K562 (cell line): ENCODE results near the gene REEP6. TPM values are rescaled to one million over a fixed set of nuclear protein-coding genes. Genes with fewer than 3 reads are reported as not detected.

Experiments
- CAMTA2 ChIP-seq: fragments of 250-450 bp; sonication (Bioruptor Pico); conservative IDR thresholded peaks from 2 replicates; pipeline ENCODE4 v1.5.1; 2022
- FOS ChIP-seq: IDR thresholded peaks from 3 replicates; pipeline ENCODE4 v1.6.1; 2011; ENCODE audit not compliant: insufficient read length; ENCODE audit errors: extremely low read depth
- HMG20B ChIP-seq: fragments of 250-450 bp; sonication (Bioruptor Pico); IDR thresholded peaks from 2 replicates; pipeline ENCODE4 v1.5.0; 2021; ENCODE audit warnings: mild to moderate bottlenecking
- PATZ1 ChIP-seq: fragments of 250-450 bp; sonication (Bioruptor Pico); IDR thresholded peaks from 2 replicates; pipeline ENCODE4 v1.5.0; 2020; ENCODE audit warnings: mild to moderate bottlenecking, borderline replicate concordance
- PCBP2 ChIP-seq: fragments of 200-400 bp; formaldehyde crosslinking; IDR thresholded peaks from 2 replicates; pipeline ENCODE4 v1.6.1; 2018; ENCODE audit warnings: low read length, low read depth, mild to moderate bottlenecking, moderate library complexity; ENCODE audit not compliant: poor library complexity, severe bottlenecking
- PHF20 ChIP-seq: fragments of 450-650 bp; IDR thresholded peaks from 2 replicates; pipeline ENCODE4 v1.6.1; 2018; ENCODE audit not compliant: partially characterized antibody
- PPARD ChIP-seq: fragments of 250-450 bp; sonication (Bioruptor Pico); IDR thresholded peaks from 2 replicates; pipeline ENCODE4 v1.8.0; 2022; ENCODE audit warnings: inconsistent platforms, mild to moderate bottlenecking, moderate library complexity
- RERE ChIP-seq: sonication (generic); formaldehyde crosslinking; IDR thresholded peaks from 2 replicates; pipeline ENCODE4 v1.8.0; 2023; ENCODE audit warnings: missing genetic modification reagents, mild to moderate bottlenecking, borderline replicate concordance
- SPI1 ChIP-seq: IDR thresholded peaks from 2 replicates; pipeline ENCODE4 v1.6.1; 2011; ENCODE audit warnings: low read depth, low read length, control low read depth, borderline replicate concordance
- ZNF384 ChIP-seq: IDR thresholded peaks from 2 replicates; pipeline ENCODE4 v1.6.1; 2012; ENCODE audit warnings: low read depth, low read length, improper control_type of control experiment
- ZNF444 ChIP-seq: fragments of 250-450 bp; sonication (Bioruptor Pico); IDR thresholded peaks from 2 replicates; pipeline ENCODE4 v1.4.0; 2020; ENCODE audit warnings: mild to moderate bottlenecking, moderate library complexity
- polyA plus RNA-seq, 8 experiments: library from polyadenylated mRNA; depleted of rRNA in 4 of 8; stranded (reverse) in 5 of 8; unstranded in 3 of 8; fragments of >200 nt; fragmentation: Nextera tagmentation in 2 of 8; fragmentation: Illumina TruSeq in 1 of 8; extraction: Ambion mirVana in 2 of 8; extraction: Trizol in 1 of 8; gene quantifications; 2 replicates each; pipeline versions ENCODE4 v1.2.1 to v1.2.3, GENCODE V29; 2011 to 2014; ENCODE audit warnings: inconsistent platforms in 1 of 8, missing spikeins in 1 of 8
- total RNA-seq, 7 experiments: library from RNA; depleted of rRNA in 6 of 7; stranded (reverse); fragments of >200 nt in 6 of 7; fragmentation: Illumina TruSeq in 2 of 7; extraction: Trizol in 2 of 7; gene quantifications; 2 replicates each; pipeline versions ENCODE4 v1.2.1 to v1.2.3, GENCODE V29; 2011 to 2021; ENCODE audit warnings: low replicate concordance in 1 of 7
- TF ChIP-seq, protein P1 (sequence below): fragments of 250-450 bp; sonication (Bioruptor Pico); IDR thresholded peaks from 2 replicates; pipeline ENCODE4 v1.5.0; 2021
- TF ChIP-seq, protein P2 (sequence below): fragments of 450-650 bp; IDR thresholded peaks from 2 replicates; pipeline ENCODE4 v1.6.1; 2016; ENCODE audit warnings: missing biosample characterization, missing genetic modification characterization
- TF ChIP-seq, protein P3 (sequence below): sonication (generic); formaldehyde crosslinking; IDR thresholded peaks from 2 replicates; pipeline ENCODE4 v1.8.0; 2023; ENCODE audit warnings: mild to moderate bottlenecking, missing genetic modification reagents

REEP6 gene
- total and polyA plus RNA-seq, 9 of the 15 experiments (the other 6 are each of a cell fraction or from before 2014, with no cell fraction given): 1.2 to 64.2 (median 12.7) TPM

- TF ChIP-seq PATZ1 (CRISPR knock-in tag): no peak
- peak; percentile 98 for TF ChIP-seq FOS
- TF ChIP-seq PHF20: no peak
- no peak for TF ChIP-seq SPI1
- TF ChIP-seq ZNF384: no peak
- TF ChIP-seq, protein P1, sequence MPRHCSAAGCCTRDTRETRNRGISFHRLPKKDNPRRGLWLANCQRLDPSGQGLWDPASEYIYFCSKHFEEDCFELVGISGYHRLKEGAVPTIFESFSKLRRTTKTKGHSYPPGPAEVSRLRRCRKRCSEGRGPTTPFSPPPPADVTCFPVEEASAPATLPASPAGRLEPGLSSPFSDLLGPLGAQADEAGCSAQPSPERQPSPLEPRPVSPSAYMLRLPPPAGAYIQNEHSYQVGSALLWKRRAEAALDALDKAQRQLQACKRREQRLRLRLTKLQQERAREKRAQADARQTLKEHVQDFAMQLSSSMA (CRISPR knock-in tag): no peak
- TF ChIP-seq, protein P2, sequence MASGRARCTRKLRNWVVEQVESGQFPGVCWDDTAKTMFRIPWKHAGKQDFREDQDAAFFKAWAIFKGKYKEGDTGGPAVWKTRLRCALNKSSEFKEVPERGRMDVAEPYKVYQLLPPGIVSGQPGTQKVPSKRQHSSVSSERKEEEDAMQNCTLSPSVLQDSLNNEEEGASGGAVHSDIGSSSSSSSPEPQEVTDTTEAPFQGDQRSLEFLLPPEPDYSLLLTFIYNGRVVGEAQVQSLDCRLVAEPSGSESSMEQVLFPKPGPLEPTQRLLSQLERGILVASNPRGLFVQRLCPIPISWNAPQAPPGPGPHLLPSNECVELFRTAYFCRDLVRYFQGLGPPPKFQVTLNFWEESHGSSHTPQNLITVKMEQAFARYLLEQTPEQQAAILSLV (tag): no peak
- no peak for TF ChIP-seq HMG20B
- TF ChIP-seq ZNF444 (CRISPR knock-in tag): no peak
- no peak for TF ChIP-seq RERE
- no peak for TF ChIP-seq PPARD (CRISPR knock-in tag)
- no peak for TF ChIP-seq PCBP2
- TF ChIP-seq, protein P3, sequence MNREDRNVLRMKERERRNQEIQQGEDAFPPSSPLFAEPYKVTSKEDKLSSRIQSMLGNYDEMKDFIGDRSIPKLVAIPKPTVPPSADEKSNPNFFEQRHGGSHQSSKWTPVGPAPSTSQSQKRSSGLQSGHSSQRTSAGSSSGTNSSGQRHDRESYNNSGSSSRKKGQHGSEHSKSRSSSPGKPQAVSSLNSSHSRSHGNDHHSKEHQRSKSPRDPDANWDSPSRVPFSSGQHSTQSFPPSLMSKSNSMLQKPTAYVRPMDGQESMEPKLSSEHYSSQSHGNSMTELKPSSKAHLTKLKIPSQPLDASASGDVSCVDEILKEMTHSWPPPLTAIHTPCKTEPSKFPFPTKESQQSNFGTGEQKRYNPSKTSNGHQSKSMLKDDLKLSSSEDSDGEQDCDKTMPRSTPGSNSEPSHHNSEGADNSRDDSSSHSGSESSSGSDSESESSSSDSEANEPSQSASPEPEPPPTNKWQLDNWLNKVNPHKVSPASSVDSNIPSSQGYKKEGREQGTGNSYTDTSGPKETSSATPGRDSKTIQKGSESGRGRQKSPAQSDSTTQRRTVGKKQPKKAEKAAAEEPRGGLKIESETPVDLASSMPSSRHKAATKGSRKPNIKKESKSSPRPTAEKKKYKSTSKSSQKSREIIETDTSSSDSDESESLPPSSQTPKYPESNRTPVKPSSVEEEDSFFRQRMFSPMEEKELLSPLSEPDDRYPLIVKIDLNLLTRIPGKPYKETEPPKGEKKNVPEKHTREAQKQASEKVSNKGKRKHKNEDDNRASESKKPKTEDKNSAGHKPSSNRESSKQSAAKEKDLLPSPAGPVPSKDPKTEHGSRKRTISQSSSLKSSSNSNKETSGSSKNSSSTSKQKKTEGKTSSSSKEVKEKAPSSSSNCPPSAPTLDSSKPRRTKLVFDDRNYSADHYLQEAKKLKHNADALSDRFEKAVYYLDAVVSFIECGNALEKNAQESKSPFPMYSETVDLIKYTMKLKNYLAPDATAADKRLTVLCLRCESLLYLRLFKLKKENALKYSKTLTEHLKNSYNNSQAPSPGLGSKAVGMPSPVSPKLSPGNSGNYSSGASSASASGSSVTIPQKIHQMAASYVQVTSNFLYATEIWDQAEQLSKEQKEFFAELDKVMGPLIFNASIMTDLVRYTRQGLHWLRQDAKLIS: no peak
- TF ChIP-seq CAMTA2 (CRISPR knock-in tag): no peak
Observed at GRCh38 chr19:1507763-1508506, 17.0 kb downstream of the REEP6 start (continued).
